Fibroblast of the aortic adventitia (primary cell): Measurements from ENCODE around the gene ZNF766. TPM values are rescaled to one million over a fixed set of nuclear protein-coding genes. Genes with fewer than 3 reads are reported as not detected.

Experiments
- DNase-seq: peaks from one replicate; pipeline ENCODE4 v3.0.0-alpha.2; 2010; ENCODE audit warnings: low read depth
- H3K4me3 ChIP-seq: 2 replicates; pipeline ENCODE4 v1.5.1; 2011; ENCODE audit warnings: low read depth, mild to moderate bottlenecking, control low read depth, low read length, moderate library complexity
- CTCF ChIP-seq: IDR thresholded peaks from 2 replicates; pipeline ENCODE4 v1.5.1; 2011; ENCODE audit warnings: mild to moderate bottlenecking, low read length, control low read depth, inconsistent platforms; ENCODE audit not compliant: insufficient read depth
- total RNA-seq: library from RNA; depleted of rRNA; stranded (reverse); fragments of >200 nt; gene quantifications from 2 replicates; pipeline ENCODE4 v1.2.3, GENCODE V29; 2012; ENCODE audit warnings: low replicate concordance

ZNF766 gene
- total RNA-seq, result 12.8 and 13.9 TPM in 2 replicates

DNA sequence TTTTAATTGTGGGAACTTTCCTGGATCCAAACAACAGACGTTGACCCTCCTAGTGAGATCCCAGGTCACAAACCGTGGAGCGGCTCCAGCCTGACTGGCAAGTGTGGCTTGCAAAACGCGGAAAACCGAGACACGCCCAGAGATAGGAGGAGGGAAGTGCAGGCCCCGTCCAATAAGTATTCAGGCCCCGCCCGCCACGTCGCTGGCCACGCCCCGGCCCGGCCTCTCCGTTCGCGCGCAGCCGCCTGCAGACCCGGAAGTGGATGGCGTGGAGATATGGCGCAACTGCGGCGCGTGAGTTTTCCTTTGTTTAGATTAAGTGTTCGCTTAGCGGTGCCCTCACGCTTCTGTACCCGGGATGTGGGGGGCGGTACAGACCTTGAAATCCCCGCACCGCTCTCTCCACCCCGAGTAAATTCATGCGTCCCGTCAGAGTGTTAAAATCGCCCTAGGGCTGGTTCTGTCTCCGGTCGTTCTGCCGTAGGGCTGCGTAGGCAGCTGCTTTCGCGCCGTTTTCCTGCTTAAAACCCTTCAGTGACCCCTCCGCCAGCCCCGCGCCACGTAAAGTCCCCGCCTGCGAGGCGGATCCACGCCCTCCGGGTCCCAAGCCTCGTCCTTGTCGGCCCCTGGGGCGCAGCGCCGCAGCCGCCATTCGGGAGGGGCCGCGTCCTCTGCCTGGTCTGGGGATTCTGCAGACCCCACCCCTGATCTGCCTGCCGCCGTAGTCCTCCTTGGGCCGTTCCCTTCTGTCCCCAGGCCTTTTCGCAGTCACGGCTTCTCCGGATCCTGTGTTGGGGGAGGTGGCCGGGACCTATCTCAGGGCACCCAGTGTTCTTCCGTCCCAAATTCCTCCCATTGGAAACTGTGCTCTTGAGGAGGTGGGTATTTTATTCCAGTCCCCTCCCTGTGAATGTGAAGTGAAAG, at the start of gene ZNF766:
Gene ZNF766, plus strand, starts transcription at position 250 of the 924 bp plus-strand sequence. Its CDS starts 27 bp downstream, at position 277.
- TF ChIP-seq CTCF, result no peak
- peak; percentile 93 for DNase-seq
- peak within 1 kb of the TSS; percentile 93 for H3K4me3 ChIP-seq

DNA sequence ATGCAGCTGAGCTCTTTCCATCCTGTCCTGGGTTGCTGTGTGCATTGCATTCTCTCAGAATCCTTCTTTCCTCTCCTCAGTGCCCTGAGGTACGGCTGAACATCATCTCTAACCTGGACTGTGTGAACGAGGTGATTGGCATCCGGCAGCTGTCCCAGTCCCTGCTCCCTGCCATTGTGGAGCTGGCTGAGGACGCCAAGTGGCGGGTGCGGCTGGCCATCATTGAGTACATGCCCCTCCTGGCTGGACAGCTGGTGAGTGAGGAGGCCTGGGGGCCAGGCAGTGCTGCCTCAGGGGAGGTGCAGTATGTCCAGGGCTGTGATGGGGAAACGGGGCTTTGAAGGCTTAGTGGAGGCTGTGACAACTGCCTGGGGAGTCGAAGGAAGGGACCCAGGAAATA, 49.8 kb upstream of the ZNF766 start:
- no peak for TF ChIP-seq CTCF
- DNase-seq, result no peak
- H3K4me3 ChIP-seq, result no peak overlapping the region

DNA sequence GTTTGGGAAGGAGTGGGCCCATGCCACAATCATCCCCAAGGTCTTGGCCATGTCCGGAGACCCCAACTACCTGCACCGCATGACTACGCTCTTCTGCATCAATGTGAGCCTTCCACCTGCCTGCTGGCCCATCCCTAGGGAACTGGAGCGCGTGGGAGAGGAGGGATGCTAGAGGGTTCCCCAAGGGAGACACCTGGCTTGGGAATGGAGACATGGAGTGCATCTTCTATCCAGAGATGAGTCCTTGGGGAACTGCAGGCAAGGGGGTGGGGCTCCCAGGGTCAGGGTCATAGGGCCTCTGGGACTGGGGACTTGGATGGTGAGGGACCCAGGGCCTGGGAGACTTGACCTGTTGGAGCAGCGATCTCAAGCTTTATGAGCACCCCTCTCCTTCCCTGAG, 48.4 kb upstream of the ZNF766 start:
- H3K4me3 ChIP-seq, result no peak overlapping the region
- TF ChIP-seq CTCF, result no peak
- no peak for DNase-seq

DNA sequence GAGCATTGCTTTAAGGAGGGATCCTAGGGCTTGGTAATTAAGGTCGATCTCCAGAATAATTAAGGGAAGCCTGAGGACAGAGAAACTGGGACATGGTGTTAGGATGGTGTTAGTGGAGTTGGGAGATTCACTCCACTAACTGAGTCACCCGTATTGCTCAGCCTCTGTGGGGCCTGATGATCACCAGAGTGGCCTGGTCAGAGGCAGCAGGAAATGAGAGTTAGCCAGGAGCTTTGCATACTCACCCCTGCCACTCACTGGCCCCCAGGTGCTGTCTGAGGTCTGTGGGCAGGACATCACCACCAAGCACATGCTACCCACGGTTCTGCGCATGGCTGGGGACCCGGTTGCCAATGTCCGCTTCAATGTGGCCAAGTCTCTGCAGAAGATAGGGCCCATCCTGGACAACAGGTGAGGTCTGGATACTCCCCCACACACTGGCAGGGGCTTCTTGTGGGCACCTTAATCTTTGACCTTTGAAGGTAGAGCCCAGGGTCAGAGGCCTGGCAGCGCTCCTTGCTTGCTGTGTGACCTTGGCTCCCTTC, 47.5 kb upstream of the ZNF766 start:
- TF ChIP-seq CTCF, result no peak
- no peak overlapping the region for H3K4me3 ChIP-seq
- no peak for DNase-seq

DNA sequence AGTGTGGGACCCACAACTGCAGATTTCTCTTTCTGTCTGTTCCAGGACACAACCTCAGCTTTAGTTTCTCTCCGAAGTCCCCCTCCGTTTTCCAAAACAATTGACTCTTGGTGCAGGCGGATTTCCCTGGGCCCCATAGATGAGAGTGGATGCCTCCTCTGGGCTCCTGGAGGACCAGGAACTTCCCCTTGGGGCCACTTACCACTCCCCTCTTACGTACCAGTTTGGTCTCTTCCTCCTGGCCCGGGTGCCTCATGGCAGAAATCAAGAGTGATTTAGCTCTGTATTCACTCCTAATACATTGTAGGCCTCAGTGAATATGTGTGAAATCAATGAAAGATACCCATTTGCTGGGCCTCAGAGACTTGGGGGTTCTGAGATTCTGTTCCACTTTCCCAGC, 45.2 kb upstream of the ZNF766 start:
- TF ChIP-seq CTCF, result no peak
- no peak overlapping the region for H3K4me3 ChIP-seq

GRCh38 chr19:52226652-52227051, 42.7 kb upstream of the ZNF766 start:
- TF ChIP-seq CTCF, result no peak
- H3K4me3 ChIP-seq, result no peak overlapping the region
- DNase-seq, result no peak

More for the DNA sequence above, 45.2 kb upstream of the ZNF766 start:
- DNase-seq, result no peak
